ENCODE results near the gene DNAJB7. TPM values are rescaled to one million over a fixed set of nuclear protein-coding genes. Genes with fewer than 3 reads are reported as not detected.

Gene DNAJB7
- total RNA-seq, 1 experiment from 2014 or later = not detected

- TF ChIP-seq EZH2 (IDR thresholded peaks at IDR 0.05; ENCODE audit: borderline replicate concordance, low read depth, low read length, poor library complexity, severe bottlenecking) (no peak), CTCF (conservative IDR thresholded peaks at IDR 0.05; ENCODE audit: low read depth, low read length) (no peak)
- H3K27ac ChIP-seq (ENCODE audit: low read depth, low read length, poor library complexity, severe bottlenecking) = no peak overlapping the region
- intact Hi-C loops (cut with micrococcal nuclease; ENCODE audit: unreplicated experiment) = no loop called here
- POLR2A ChIA-PET (ENCODE audit: low non-redundant PET) = no interaction called here
- peaks cover 30% of the 10 kb centered on the region for H3K36me3 ChIP-seq (ENCODE audit: insufficient read depth, low read length, poor library complexity, severe bottlenecking)
- no peaks in the 10 kb centered on the region for H3K4me1 ChIP-seq (ENCODE audit: insufficient read depth, low read length, poor library complexity, severe bottlenecking)
- BruUV-seq (replicated peaks) = no TSS peak
- DNase-seq (ENCODE audit: low spot score) = no peak
- H3K9me3 ChIP-seq (ENCODE audit: low read depth, low read length, poor library complexity, severe bottlenecking) = no peaks in the 10 kb centered on the region
- H3K4me3 ChIP-seq (ENCODE audit: low read depth, low read length, poor library complexity, severe bottlenecking) = no peak overlapping the region
- CTCF ChIA-PET = no interaction called here
- no peaks in the 10 kb centered on the region for H3K27me3 ChIP-seq (replicated peaks; ENCODE audit: insufficient read depth, low read depth, low read length, poor library complexity)
Measured at GRCh38 chr22:40889116-40889515, 27.2 kb upstream of the DNAJB7 start.

GRCh38 chr22:40878922-40879321 is 17.0 kb upstream of the DNAJB7 start:
- Histone ChIP-seq H3K4me1 (ENCODE audit: insufficient read depth, low read length, poor library complexity, severe bottlenecking) (peaks cover 14% of the 10 kb centered on the region), H3K27me3 (replicated peaks; ENCODE audit: insufficient read depth, low read depth, low read length, poor library complexity) (no peaks in the 10 kb centered on the region), H3K9me3 (ENCODE audit: low read depth, low read length, poor library complexity, severe bottlenecking) (no peaks in the 10 kb centered on the region), H3K4me3 (ENCODE audit: low read depth, low read length, poor library complexity, severe bottlenecking) (no peak overlapping the region), H3K27ac (ENCODE audit: low read depth, low read length, poor library complexity, severe bottlenecking) (no peak overlapping the region), H3K36me3 (ENCODE audit: insufficient read depth, low read length, poor library complexity, severe bottlenecking) (peaks cover 15% of the 10 kb centered on the region)
- CTCF ChIA-PET = interaction anchor here (0.5 kb wide), 1 partner anchor 119 kb away, joined by 6 read pairs; no protein-coding TSS in a partner anchor
- POLR2A ChIA-PET (ENCODE audit: low non-redundant PET) = no interaction called here
- no peak for TF ChIP-seq CTCF (conservative IDR thresholded peaks at IDR 0.05; ENCODE audit: low read depth, low read length)
- TF ChIP-seq EZH2 (IDR thresholded peaks at IDR 0.05; ENCODE audit: borderline replicate concordance, low read depth, low read length, poor library complexity, severe bottlenecking) = no peak
- no peak for DNase-seq (ENCODE audit: low spot score)
- BruUV-seq (replicated peaks) = no TSS peak
- intact Hi-C loops (cut with micrococcal nuclease; ENCODE audit: unreplicated experiment) = no loop called here

DNA sequence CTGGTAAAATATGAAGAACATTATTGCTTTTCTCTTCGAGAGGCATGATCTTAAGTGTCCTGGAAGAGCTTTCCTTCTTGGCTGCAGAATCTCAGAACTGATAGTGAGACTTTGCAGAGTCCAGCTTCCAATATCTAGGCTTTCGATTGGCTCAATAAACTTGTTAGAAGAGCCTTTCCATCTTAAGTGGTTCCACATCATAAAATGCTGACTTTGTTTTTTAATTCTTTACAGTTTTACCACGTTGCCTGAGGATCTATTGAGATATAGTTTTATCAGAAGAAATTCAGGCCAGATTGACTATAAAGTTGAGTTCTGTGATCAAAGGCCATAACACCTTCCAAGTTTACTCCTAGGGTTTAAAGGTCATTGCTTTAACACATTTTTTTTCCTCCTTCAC is 15.6 kb upstream of the DNAJB7 start:
- no peaks in the 10 kb centered on the region for H3K27me3 ChIP-seq (replicated peaks; ENCODE audit: insufficient read depth, low read depth, low read length, poor library complexity)
- H3K9me3 ChIP-seq (ENCODE audit: low read depth, low read length, poor library complexity, severe bottlenecking) = no peaks in the 10 kb centered on the region
- H3K4me3 ChIP-seq (ENCODE audit: low read depth, low read length, poor library complexity, severe bottlenecking) = no peak overlapping the region
- H3K27ac ChIP-seq (ENCODE audit: low read depth, low read length, poor library complexity, severe bottlenecking) = peak overlapping the region; percentile 20
- ChIA-PET CTCF (interaction anchor here (0.7 kb wide), 2 partner anchors 59 to 440 kb away, joined by 3 to 4 read pairs; no protein-coding TSS in a partner anchor), POLR2A (ENCODE audit: low non-redundant PET) (interaction anchor here (0.6 kb wide), 1 partner anchor 73 kb away, joined by 3 read pairs; no protein-coding TSS in a partner anchor)
- peaks cover 14% of the 10 kb centered on the region for H3K4me1 ChIP-seq (ENCODE audit: insufficient read depth, low read length, poor library complexity, severe bottlenecking)
- TF ChIP-seq EZH2 (IDR thresholded peaks at IDR 0.05; ENCODE audit: borderline replicate concordance, low read depth, low read length, poor library complexity, severe bottlenecking) = no peak
- BruUV-seq (replicated peaks) = no TSS peak
- intact Hi-C loops (cut with micrococcal nuclease; ENCODE audit: unreplicated experiment) = no loop called here
- peaks cover 5% of the 10 kb centered on the region for H3K36me3 ChIP-seq (ENCODE audit: insufficient read depth, low read length, poor library complexity, severe bottlenecking)
- peak; percentile 21 for DNase-seq (ENCODE audit: low spot score)

GRCh38 chr22:40876907-40877306 is 15.0 kb upstream of the DNAJB7 start:
- DNase-seq (ENCODE audit: low spot score) = no peak
- Histone ChIP-seq H3K36me3 (ENCODE audit: insufficient read depth, low read length, poor library complexity, severe bottlenecking) (peaks cover 2% of the 10 kb centered on the region), H3K9me3 (ENCODE audit: low read depth, low read length, poor library complexity, severe bottlenecking) (no peaks in the 10 kb centered on the region), H3K4me3 (ENCODE audit: low read depth, low read length, poor library complexity, severe bottlenecking) (no peak overlapping the region), H3K27ac (ENCODE audit: low read depth, low read length, poor library complexity, severe bottlenecking) (peak overlapping the region; percentile 20), H3K27me3 (replicated peaks; ENCODE audit: insufficient read depth, low read depth, low read length, poor library complexity) (no peaks in the 10 kb centered on the region), H3K4me1 (ENCODE audit: insufficient read depth, low read length, poor library complexity, severe bottlenecking) (peaks cover 14% of the 10 kb centered on the region)
- CTCF ChIA-PET = interaction anchor here (0.7 kb wide), 1 partner anchor 59 kb away, joined by 3 read pairs; no protein-coding TSS in a partner anchor
- intact Hi-C loops (cut with micrococcal nuclease; ENCODE audit: unreplicated experiment) = no loop called here
- TF ChIP-seq EZH2 (IDR thresholded peaks at IDR 0.05; ENCODE audit: borderline replicate concordance, low read depth, low read length, poor library complexity, severe bottlenecking) (no peak), CTCF (conservative IDR thresholded peaks at IDR 0.05; ENCODE audit: low read depth, low read length) (no peak)
- POLR2A ChIA-PET (ENCODE audit: low non-redundant PET) = no interaction called here
- BruUV-seq (replicated peaks) = no TSS peak
